Endothelial cell of umbilical vein (primary cell): Measurements from ENCODE around the gene STK39. TPM values are rescaled to one million over a fixed set of nuclear protein-coding genes. Genes with fewer than 3 reads are reported as not detected.

Source experiments
- BruUV-seq: library from RNA; stranded (reverse); fragments of 400-500 nt; replicated peaks from 2 replicates; lab custom pipeline; 2021; lab: Mats Ljungman, UMichigan
- CTCF ChIA-PET: fragments of 300-600, 350-600 bp; sonication (Branson Sonifier 250); formaldehyde crosslinking; loops from one replicate; lab custom pipeline; 2021; ENCODE audit warnings: antibody characterized with exemption, inconsistent platforms; lab: Charles Lee
- POLR2A ChIA-PET: fragments of 300-600, 350-600 bp; sonication (Branson Sonifier 250); formaldehyde crosslinking; loops from one replicate; lab custom pipeline; 2021; ENCODE audit warnings: antibody characterized with exemption, inconsistent platforms; lab: Charles Lee
- DNase-seq: peaks from one replicate; pipeline ENCODE4 v3.0.0-alpha.2; 2011; ENCODE audit warnings: low read depth, low spot score
- FAIRE-seq: peaks from 2 replicates; lab custom pipeline; 2011; peaks lifted over from hg19 to GRCh38; lab: Jason Lieb, UNC
- H2AFZ ChIP-seq: 2 replicates; pipeline ENCODE4 v1.6.0; 2012; ENCODE audit warnings: low read depth, low read length, control low read depth, inconsistent platforms
- H3K27ac ChIP-seq: 2 replicates; pipeline ENCODE4 v1.5.1; 2011; ENCODE audit warnings: low read depth, mild to moderate bottlenecking, control low read depth, low read length, moderate library complexity; ENCODE audit not compliant: insufficient read depth
- H3K27me3 ChIP-seq, 2 experiments: 2 replicates each; pipeline versions ENCODE4 v1.6.0 to v1.6.1; 2011; ENCODE audit warnings: low read length in 2 of 2, mixed read lengths in 1 of 2; ENCODE audit not compliant: control insufficient read depth in 2 of 2, insufficient read depth in 2 of 2
- H3K36me3 ChIP-seq, 2 experiments: 2 replicates in 1 of 2; 3 replicates in 1 of 2; pipeline ENCODE4 v1.5.1; 2011; ENCODE audit warnings: low read length in 2 of 2, mild to moderate bottlenecking in 1 of 2, moderate library complexity in 1 of 2; ENCODE audit not compliant: control insufficient read depth in 2 of 2, insufficient read depth in 2 of 2; ENCODE audit errors: extremely low read depth in 1 of 2
- H3K4me1 ChIP-seq: 3 replicates; pipeline ENCODE4 v1.5.1; 2011; ENCODE audit warnings: mild to moderate bottlenecking, low read length; ENCODE audit not compliant: control insufficient read depth, insufficient read depth; ENCODE audit errors: extremely low read depth
- H3K4me2 ChIP-seq: 2 replicates; pipeline ENCODE4 v1.6.1; 2011; ENCODE audit warnings: low read length, control low read depth, mixed read lengths; ENCODE audit not compliant: insufficient read depth
- H3K4me3 ChIP-seq, 3 experiments: fragments of 200-600 bp in 1 of 3; sonication (generic), shearing (Covaris generic) in 1 of 3; replicated peaks in 1 of 3; 2 replicates each; pipeline ENCODE4 v1.5.1; 2011 to 2016; ENCODE audit warnings: control low read depth in 3 of 3, low read length in 3 of 3, mild to moderate bottlenecking in 2 of 3, inconsistent platforms in 1 of 3, low read depth in 1 of 3, moderate library complexity in 1 of 3; ENCODE audit not compliant: insufficient read depth in 1 of 3
- H3K79me2 ChIP-seq: 2 replicates; pipeline ENCODE4 v1.6.0; 2012; ENCODE audit warnings: low read length, inconsistent platforms; ENCODE audit not compliant: control insufficient read depth, insufficient read depth
- H3K9ac ChIP-seq: replicated peaks from 2 replicates; pipeline ENCODE3; 2011; ENCODE audit warnings: low read length, control low read depth; ENCODE audit not compliant: insufficient read depth; ENCODE audit errors: extremely low read depth
- H3K9me1 ChIP-seq: replicated peaks from 3 replicates; pipeline ENCODE4 v1.6.0; 2011; ENCODE audit warnings: mild to moderate bottlenecking, low read length; ENCODE audit not compliant: control insufficient read depth, insufficient read depth; ENCODE audit errors: extremely low read depth
- H3K9me3 ChIP-seq: replicated peaks from 2 replicates; pipeline ENCODE4 v1.5.1; 2012; ENCODE audit warnings: low read length, inconsistent platforms; ENCODE audit not compliant: control insufficient read depth, insufficient read depth
- H4K20me1 ChIP-seq: replicated peaks from 2 replicates; pipeline ENCODE3; 2011; ENCODE audit warnings: mild to moderate bottlenecking, low read length; ENCODE audit not compliant: control insufficient read depth, insufficient read depth; ENCODE audit errors: extremely low read depth
- EZH2 ChIP-seq: IDR thresholded peaks from 2 replicates; pipeline ENCODE4 v1.6.1; 2012; ENCODE audit warnings: borderline replicate concordance, low read depth, mild to moderate bottlenecking, moderate library complexity, low read length, inconsistent platforms; ENCODE audit not compliant: severe bottlenecking
- GATA2 ChIP-seq: IDR thresholded peaks from 2 replicates; pipeline ENCODE4 v1.7.0; 2011; ENCODE audit warnings: low read depth, mild to moderate bottlenecking, moderate library complexity, mixed read lengths, low read length; ENCODE audit not compliant: insufficient read length, insufficient read depth
- MYC ChIP-seq: IDR thresholded peaks from one replicate; pipeline ENCODE4 v1.6.1; 2011; ENCODE audit warnings: mild to moderate bottlenecking, low read depth, low read length
- POLR2A ChIP-seq: IDR thresholded peaks from 2 replicates; pipeline ENCODE4 v1.6.1; 2012; ENCODE audit warnings: low read depth, mild to moderate bottlenecking, control low read depth, low read length
- POLR2AphosphoS5 ChIP-seq: IDR thresholded peaks from 2 replicates; pipeline ENCODE4 v1.6.1; 2012; ENCODE audit warnings: low read depth, mild to moderate bottlenecking, control low read depth, low read length, moderate library complexity; ENCODE audit not compliant: insufficient read depth
- dilution Hi-C: fragments of 300-500 bp; cut with MboI; formaldehyde crosslinking; loops from one replicate; pipeline ENCODE4 v1.15.0; 2019; ENCODE audit warnings: low sequenced_read_pairs; ENCODE audit not compliant: extremely low pct_ligation_motif_present
- intact Hi-C: fragments of 100-400 bp; cut with micrococcal nuclease; formaldehyde crosslinking; loops from one replicate; pipeline ENCODE4 v1.10.0; 2022
- polyA plus RNA-seq, 4 experiments: library from polyadenylated mRNA; depleted of rRNA in 3 of 4; stranded (reverse) in 3 of 4; unstranded in 1 of 4; fragments of >200 nt; gene quantifications; 2 replicates each; pipeline versions ENCODE4 v1.2.1 to v1.2.3, GENCODE V29; 2011 to 2012; ENCODE audit warnings: missing spikeins in 1 of 4
- total RNA-seq: library from RNA; stranded (reverse); gene quantifications from 2 replicates; pipeline ENCODE4 v1.2.3, GENCODE V29; 2021
- TF ChIP-seq, protein P1 (sequence below): IDR thresholded peaks from 2 replicates; pipeline ENCODE4 v1.6.1; 2011; ENCODE audit not compliant: insufficient read depth, insufficient read length
- TF ChIP-seq, protein P2 (sequence below), 2 donors: IDR thresholded peaks; 1 replicate in 1 of 2; 2 replicates in 1 of 2; pipeline ENCODE4 v1.5.1; 2011; ENCODE audit warnings: low read length in 2 of 2, mild to moderate bottlenecking in 2 of 2, moderate library complexity in 2 of 2, control low read depth in 1 of 2, inconsistent platforms in 1 of 2, low read depth in 1 of 2; ENCODE audit not compliant: insufficient read depth in 1 of 2; ENCODE audit errors: extremely low read depth in 1 of 2

STK39 gene
- total and polyA plus RNA-seq, 2 donors (not counting 3 experiments of a cell fraction or from before 2014, with no cell fraction given), result 4.6 to 13.1 TPM

DNA sequence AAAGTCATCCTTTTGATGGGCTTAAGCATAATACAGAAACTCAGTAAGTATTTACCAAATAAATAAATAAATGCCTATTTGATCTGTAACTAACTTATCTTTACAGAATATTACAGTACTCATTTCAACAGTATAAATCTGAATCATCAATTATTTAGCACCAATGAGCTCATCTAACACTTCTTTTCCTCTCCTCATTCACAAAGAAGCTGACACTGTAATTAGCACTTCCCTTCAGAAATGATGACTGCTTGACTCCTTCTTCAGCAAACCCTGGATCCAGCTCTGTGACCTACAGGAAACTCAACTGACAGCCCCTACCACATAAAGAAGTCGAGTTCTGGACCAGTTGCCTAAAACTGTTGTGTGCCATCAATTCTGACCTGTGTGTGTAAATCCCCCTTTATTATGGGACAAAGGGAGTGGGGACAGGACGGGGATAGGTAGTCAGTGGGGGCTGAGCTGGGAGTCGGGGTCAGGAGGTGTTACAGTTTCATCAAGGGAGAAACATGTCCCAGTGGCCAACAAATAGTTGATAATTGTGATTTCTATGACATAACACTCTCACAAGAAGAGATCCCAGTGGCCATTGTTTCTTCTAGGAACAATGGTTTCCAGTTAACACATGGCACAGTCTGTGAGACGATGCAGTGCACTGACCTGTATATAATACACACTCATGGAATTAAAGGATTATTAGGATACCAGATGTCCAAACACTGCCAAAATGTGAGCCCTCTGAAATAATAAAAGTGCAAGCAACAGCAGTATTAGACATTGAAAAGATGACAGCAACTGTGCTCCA lies 68.7 kb downstream of the STK39 start:
- no peak overlapping the region for H3K4me3 ChIP-seq
- H3K36me3 ChIP-seq, result no peaks in the 10 kb centered on the region
- DNase-seq, result no peak
- no TSS peak for BruUV-seq
- intact Hi-C loops, result no loop called here
- H4K20me1 ChIP-seq, result no peaks in the 10 kb centered on the region
- H3K4me2 ChIP-seq, result no peak overlapping the region
- H3K27ac ChIP-seq, result no peak overlapping the region
- ChIA-PET POLR2A (no interaction called here), CTCF (no interaction called here)
- no peaks in the 10 kb centered on the region for H3K9me1 ChIP-seq
- no peaks in the 10 kb centered on the region for H3K27me3 ChIP-seq
- H3K4me1 ChIP-seq, result no peaks in the 10 kb centered on the region
- no peaks in the 10 kb centered on the region for H3K9me3 ChIP-seq
- H3K9ac ChIP-seq, result no peak overlapping the region
- H2AFZ ChIP-seq, result no peak overlapping the region
- dilution Hi-C loops, result no loop called here
- no peak for FAIRE-seq
- peaks cover 5% of the 10 kb centered on the region for H3K79me2 ChIP-seq
- TF ChIP-seq MYC, result no peak
- TF ChIP-seq POLR2AphosphoS5, result no peak
- no peak for TF ChIP-seq EZH2
- no peak for TF ChIP-seq GATA2
- TF ChIP-seq, protein P1, sequence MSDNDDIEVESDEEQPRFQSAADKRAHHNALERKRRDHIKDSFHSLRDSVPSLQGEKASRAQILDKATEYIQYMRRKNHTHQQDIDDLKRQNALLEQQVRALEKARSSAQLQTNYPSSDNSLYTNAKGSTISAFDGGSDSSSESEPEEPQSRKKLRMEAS, result no peak
- TF ChIP-seq, protein P2, sequence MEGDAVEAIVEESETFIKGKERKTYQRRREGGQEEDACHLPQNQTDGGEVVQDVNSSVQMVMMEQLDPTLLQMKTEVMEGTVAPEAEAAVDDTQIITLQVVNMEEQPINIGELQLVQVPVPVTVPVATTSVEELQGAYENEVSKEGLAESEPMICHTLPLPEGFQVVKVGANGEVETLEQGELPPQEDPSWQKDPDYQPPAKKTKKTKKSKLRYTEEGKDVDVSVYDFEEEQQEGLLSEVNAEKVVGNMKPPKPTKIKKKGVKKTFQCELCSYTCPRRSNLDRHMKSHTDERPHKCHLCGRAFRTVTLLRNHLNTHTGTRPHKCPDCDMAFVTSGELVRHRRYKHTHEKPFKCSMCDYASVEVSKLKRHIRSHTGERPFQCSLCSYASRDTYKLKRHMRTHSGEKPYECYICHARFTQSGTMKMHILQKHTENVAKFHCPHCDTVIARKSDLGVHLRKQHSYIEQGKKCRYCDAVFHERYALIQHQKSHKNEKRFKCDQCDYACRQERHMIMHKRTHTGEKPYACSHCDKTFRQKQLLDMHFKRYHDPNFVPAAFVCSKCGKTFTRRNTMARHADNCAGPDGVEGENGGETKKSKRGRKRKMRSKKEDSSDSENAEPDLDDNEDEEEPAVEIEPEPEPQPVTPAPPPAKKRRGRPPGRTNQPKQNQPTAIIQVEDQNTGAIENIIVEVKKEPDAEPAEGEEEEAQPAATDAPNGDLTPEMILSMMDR (IDR thresholded peaks at IDR 0.05; ENCODE audit: extremely low read depth in 1 of 2, insufficient read depth in 1 of 2, low read depth in 1 of 2, low read length in 2 of 2), result no peak
- no peak for TF ChIP-seq POLR2A
